ENCODE measurements around the gene DHX30. TPM values are rescaled to one million over a fixed set of nuclear protein-coding genes. Genes with fewer than 3 reads are reported as not detected.

The DHX30 gene
- total and polyA plus RNA-seq, 2 experiments from 2014 or later, result 47.8 to 51.3 TPM

DNA sequence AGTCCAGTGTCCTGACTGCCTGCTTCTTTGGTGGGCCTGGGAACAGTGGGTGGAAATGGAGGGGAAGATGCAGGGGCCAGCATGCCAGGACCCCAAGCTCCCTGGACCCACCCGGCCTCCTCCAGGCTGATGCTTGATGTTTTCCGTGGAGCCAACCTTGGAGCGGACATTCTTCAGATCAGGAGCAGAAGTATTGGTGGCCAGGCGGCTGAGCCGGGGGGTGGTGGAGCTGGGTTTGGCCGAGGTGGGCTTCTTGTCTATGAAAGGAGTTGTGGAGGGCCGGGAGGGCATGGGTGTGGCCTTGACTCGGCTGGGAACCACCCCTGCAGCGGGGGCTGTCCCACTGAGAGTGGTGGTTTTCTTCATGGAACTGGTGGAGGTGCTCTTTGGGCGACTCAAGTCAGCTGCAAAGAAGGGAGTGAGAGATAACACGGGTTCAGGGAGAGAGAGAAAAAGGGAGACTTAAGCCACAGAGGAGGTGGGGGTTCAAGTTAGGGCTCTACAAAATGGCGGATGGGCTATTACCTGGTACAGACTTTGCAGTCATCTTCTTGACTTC lies 67.8 kb downstream of the DHX30 start:
- WGBS (ENCODE audit: low lambda C conversion rate, missing lambda C conversion rate), result 98% methylated on average over 9 of the region's 12 CpGs
- Histone ChIP-seq H4K20me1 (ENCODE audit: insufficient read depth, poor library complexity, severe bottlenecking) (no peaks in the 10 kb centered on the region), H3K27me3 (no peaks in the 10 kb centered on the region), H3K27ac (no peak overlapping the region), H3K79me2 (no peaks in the 10 kb centered on the region), H3K4me2 (no peak overlapping the region), H2AFZ (no peak overlapping the region), H3K4me1 (ENCODE audit: insufficient read depth) (peaks cover 7% of the 10 kb centered on the region), H3K9me3 (ENCODE audit: low read depth) (no peaks in the 10 kb centered on the region), H3K9me2 (replicated peaks; ENCODE audit: insufficient read depth) (no peaks in the 10 kb centered on the region), H3K4me3 (no peak overlapping the region), H3K36me3 (replicated peaks; ENCODE audit: insufficient read depth, low read depth) (no peaks in the 10 kb centered on the region)
- TF ChIP-seq EZH2 (IDR thresholded peaks at IDR 0.05; ENCODE audit: borderline replicate concordance) (no peak), EZH2phosphoT487 (IDR thresholded peaks at IDR 0.05; ENCODE audit: low read depth, severe bottlenecking, unreplicated experiment) (no peak)
- TF ChIP-seq, protein P1, sequence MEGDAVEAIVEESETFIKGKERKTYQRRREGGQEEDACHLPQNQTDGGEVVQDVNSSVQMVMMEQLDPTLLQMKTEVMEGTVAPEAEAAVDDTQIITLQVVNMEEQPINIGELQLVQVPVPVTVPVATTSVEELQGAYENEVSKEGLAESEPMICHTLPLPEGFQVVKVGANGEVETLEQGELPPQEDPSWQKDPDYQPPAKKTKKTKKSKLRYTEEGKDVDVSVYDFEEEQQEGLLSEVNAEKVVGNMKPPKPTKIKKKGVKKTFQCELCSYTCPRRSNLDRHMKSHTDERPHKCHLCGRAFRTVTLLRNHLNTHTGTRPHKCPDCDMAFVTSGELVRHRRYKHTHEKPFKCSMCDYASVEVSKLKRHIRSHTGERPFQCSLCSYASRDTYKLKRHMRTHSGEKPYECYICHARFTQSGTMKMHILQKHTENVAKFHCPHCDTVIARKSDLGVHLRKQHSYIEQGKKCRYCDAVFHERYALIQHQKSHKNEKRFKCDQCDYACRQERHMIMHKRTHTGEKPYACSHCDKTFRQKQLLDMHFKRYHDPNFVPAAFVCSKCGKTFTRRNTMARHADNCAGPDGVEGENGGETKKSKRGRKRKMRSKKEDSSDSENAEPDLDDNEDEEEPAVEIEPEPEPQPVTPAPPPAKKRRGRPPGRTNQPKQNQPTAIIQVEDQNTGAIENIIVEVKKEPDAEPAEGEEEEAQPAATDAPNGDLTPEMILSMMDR (IDR thresholded peaks at IDR 0.05; ENCODE audit: poor library complexity), result no peak
- no peak for DNase-seq (ENCODE audit: low spot score)

DNA sequence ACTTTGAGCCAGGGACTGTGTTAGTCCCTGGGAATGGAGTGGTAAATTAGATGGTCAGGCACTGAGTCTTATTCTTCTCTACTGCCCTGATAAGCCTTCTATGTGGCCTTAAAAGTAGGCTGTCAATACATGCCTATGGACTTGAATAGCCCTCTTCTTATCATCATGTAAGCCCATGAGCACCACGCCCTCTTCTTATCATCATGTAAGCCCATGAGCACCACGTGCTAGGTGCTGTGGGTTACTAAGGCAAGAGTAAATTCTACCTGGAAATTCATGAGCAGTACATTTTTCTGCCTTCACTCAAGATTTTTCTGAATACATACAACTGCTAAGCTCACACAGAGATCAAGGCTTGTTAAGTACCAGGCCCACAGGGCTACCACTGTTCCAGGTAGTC lies 68.5 kb downstream of the DHX30 start:
- Histone ChIP-seq H3K4me1 (ENCODE audit: insufficient read depth) (peaks cover 7% of the 10 kb centered on the region), H2AFZ (no peak overlapping the region), H3K9me2 (replicated peaks; ENCODE audit: insufficient read depth) (no peaks in the 10 kb centered on the region), H4K20me1 (ENCODE audit: insufficient read depth, poor library complexity, severe bottlenecking) (no peaks in the 10 kb centered on the region), H3K4me3 (no peak overlapping the region), H3K36me3 (replicated peaks; ENCODE audit: insufficient read depth, low read depth) (no peaks in the 10 kb centered on the region), H3K4me2 (no peak overlapping the region), H3K79me2 (no peaks in the 10 kb centered on the region), H3K9me3 (ENCODE audit: low read depth) (no peaks in the 10 kb centered on the region), H3K27me3 (no peaks in the 10 kb centered on the region), H3K27ac (peak overlapping the region; percentile 76)
- WGBS (ENCODE audit: low lambda C conversion rate, missing lambda C conversion rate), result 65% methylated on average over 2 of the region's 2 CpGs
- peak; percentile 72 for DNase-seq (ENCODE audit: low spot score)
- TF ChIP-seq, protein P1 (IDR thresholded peaks at IDR 0.05; ENCODE audit: poor library complexity), result no peak
- TF ChIP-seq EZH2 (IDR thresholded peaks at IDR 0.05; ENCODE audit: borderline replicate concordance) (no peak), EZH2phosphoT487 (IDR thresholded peaks at IDR 0.05; ENCODE audit: low read depth, severe bottlenecking, unreplicated experiment) (no peak)

DNA sequence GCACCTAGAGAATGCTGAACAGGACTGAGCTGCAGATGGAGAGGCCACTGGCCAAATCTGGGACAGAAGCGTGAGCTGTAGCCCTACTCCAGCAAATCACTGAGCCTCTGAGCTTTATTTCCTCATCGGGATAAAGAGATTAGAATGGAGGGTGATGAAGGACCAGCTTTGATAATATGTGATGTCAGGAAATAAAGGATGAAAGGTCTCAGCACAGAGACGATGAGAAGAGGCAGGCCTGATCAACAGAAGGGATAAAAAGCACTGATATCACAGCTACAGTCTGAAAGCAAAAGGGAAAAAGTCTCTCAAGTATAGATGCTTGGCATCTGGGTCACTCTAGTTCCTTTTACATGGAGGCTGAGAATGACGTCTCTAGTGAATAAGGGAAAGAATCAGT lies 70.0 kb downstream of the DHX30 start:
- Histone ChIP-seq H3K36me3 (replicated peaks; ENCODE audit: insufficient read depth, low read depth) (no peaks in the 10 kb centered on the region), H3K9me3 (ENCODE audit: low read depth) (no peaks in the 10 kb centered on the region), H3K27ac (peak overlapping the region; percentile 76), H2AFZ (no peak overlapping the region), H3K4me2 (no peak overlapping the region), H3K79me2 (no peaks in the 10 kb centered on the region), H3K4me1 (ENCODE audit: insufficient read depth) (peaks cover 7% of the 10 kb centered on the region), H3K27me3 (no peaks in the 10 kb centered on the region), H3K9me2 (replicated peaks; ENCODE audit: insufficient read depth) (no peaks in the 10 kb centered on the region), H4K20me1 (ENCODE audit: insufficient read depth, poor library complexity, severe bottlenecking) (no peaks in the 10 kb centered on the region), H3K4me3 (no peak overlapping the region)
- TF ChIP-seq EZH2 (IDR thresholded peaks at IDR 0.05; ENCODE audit: borderline replicate concordance) (no peak), EZH2phosphoT487 (IDR thresholded peaks at IDR 0.05; ENCODE audit: low read depth, severe bottlenecking, unreplicated experiment) (no peak)
- TF ChIP-seq, protein P1 (IDR thresholded peaks at IDR 0.05; ENCODE audit: poor library complexity), result no peak
- WGBS (ENCODE audit: low lambda C conversion rate, missing lambda C conversion rate), result 70% methylated on average over 4 of the region's 4 CpGs
- no peak for DNase-seq (ENCODE audit: low spot score)
